Activated CD4-positive, alpha-beta memory T cell treated with anti-CD3 and anti-CD28 coated beads, Interleukin-2, amount 10 ng/mL, durations not matched to agents 7 days and 5 days (primary cell): ENCODE data around the gene SEMA6A. TPM values are rescaled to one million over a fixed set of nuclear protein-coding genes. Genes with fewer than 3 reads are reported as not detected.

ENCODE experiments used
- CTCF ChIA-PET: fragments of 350-600 bp; sonication (Branson Sonifier 250); formaldehyde crosslinking; loops from one replicate; lab custom pipeline; 2021; ENCODE audit warnings: antibody characterized with exemption, inconsistent platforms; lab: Charles Lee
- POLR2A ChIA-PET: fragments of 350-600 bp; sonication (Branson Sonifier 250); formaldehyde crosslinking; loops from one replicate; lab custom pipeline; 2021; ENCODE audit warnings: antibody characterized with exemption; lab: Charles Lee
- DNase-seq: peaks from one replicate; pipeline ENCODE4 v3.0.0-alpha.2; 2020
- H3K27ac Mint-ChIP-seq: one replicate; pipeline ENCODE4 v1.8.0; 2021; ENCODE audit warnings: mild to moderate bottlenecking, mixed read lengths
- H3K27me3 Mint-ChIP-seq: one replicate; pipeline ENCODE4 v1.8.0; 2021; ENCODE audit warnings: mixed read lengths
- H3K36me3 Mint-ChIP-seq: one replicate; pipeline ENCODE4 v1.8.0; 2021; ENCODE audit warnings: low read depth, mixed read lengths
- H3K4me1 Mint-ChIP-seq: one replicate; pipeline ENCODE4 v1.8.0; 2021; ENCODE audit warnings: mixed read lengths
- H3K4me3 Mint-ChIP-seq: one replicate; pipeline ENCODE4 v1.8.0; 2021; ENCODE audit warnings: mild to moderate bottlenecking, mixed read lengths
- H3K9me3 Mint-ChIP-seq: one replicate; pipeline ENCODE4 v1.8.0; 2021; ENCODE audit warnings: mixed read lengths
- total RNA-seq, 2 experiments: library from RNA; stranded (reverse); gene quantifications; one replicate each; pipeline ENCODE4 v1.2.3, GENCODE V29; 2021

Gene SEMA6A, protein sequence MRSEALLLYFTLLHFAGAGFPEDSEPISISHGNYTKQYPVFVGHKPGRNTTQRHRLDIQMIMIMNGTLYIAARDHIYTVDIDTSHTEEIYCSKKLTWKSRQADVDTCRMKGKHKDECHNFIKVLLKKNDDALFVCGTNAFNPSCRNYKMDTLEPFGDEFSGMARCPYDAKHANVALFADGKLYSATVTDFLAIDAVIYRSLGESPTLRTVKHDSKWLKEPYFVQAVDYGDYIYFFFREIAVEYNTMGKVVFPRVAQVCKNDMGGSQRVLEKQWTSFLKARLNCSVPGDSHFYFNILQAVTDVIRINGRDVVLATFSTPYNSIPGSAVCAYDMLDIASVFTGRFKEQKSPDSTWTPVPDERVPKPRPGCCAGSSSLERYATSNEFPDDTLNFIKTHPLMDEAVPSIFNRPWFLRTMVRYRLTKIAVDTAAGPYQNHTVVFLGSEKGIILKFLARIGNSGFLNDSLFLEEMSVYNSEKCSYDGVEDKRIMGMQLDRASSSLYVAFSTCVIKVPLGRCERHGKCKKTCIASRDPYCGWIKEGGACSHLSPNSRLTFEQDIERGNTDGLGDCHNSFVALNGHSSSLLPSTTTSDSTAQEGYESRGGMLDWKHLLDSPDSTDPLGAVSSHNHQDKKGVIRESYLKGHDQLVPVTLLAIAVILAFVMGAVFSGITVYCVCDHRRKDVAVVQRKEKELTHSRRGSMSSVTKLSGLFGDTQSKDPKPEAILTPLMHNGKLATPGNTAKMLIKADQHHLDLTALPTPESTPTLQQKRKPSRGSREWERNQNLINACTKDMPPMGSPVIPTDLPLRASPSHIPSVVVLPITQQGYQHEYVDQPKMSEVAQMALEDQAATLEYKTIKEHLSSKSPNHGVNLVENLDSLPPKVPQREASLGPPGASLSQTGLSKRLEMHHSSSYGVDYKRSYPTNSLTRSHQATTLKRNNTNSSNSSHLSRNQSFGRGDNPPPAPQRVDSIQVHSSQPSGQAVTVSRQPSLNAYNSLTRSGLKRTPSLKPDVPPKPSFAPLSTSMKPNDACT
- total RNA-seq: under 1 TPM in 1 of 2 experiments, not detected in 1; 0.13 TPM

- Mint-ChIP-seq H3K9me3 (no peaks in the 10 kb centered on the region), H3K36me3 (no peaks in the 10 kb centered on the region), H3K4me3 (peak within 1 kb of the TSS; percentile 55), H3K4me1 (peaks cover 24% of the 10 kb centered on the region), H3K27me3 (peaks cover 78% of the 10 kb centered on the region), H3K27ac (peak within 1 kb of the TSS; percentile 54)
- ChIA-PET POLR2A (interaction anchor here (0.6 kb wide), 1 partner anchor 84 kb away, joined by 3 read pairs; no protein-coding TSS in a partner anchor), CTCF (interaction anchor here (1.6 kb wide), 1 partner anchor 441 kb away, joined by 3 read pairs; no protein-coding TSS in a partner anchor)
- peak; percentile 60 for DNase-seq
Observed at GRCh38 chr5:116574367-116575325, at the start of gene SEMA6A. SEMA6A (minus strand) TSS chr5:116574823; CDS start chr5:116504944, 69,879 bp downstream.

DNA sequence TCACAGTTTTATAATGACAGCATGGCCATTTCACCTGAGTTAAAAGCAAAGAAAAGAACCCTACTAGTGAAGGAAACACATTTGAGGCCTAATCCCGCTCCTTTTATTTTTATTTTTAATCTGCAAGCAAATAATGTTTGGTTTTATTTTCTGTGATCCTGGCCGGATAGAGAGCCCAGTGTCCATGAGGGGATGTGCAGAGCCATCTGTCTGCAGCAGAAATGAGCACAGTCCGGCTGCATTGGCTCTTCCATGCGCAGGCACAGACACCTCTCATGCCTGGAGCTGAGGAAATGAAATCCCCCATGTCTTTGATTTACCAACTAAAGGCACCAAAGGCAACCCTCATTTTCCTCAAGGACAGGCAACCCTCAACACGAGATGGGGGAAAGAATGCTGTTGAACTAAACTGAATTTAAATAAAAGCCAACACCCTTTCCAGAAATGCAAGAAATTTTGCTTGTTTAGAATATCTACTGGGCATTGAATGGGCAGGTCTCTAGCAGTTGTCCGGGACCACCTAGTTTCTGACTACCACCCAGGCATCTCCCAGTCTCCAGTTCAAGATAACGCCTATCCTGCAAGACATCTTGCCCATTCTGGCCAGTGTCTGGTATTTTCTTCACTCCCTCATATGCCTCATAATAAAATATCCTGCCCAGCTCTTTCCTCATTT lies 47.9 kb upstream of the SEMA6A start:
- POLR2A ChIA-PET: no interaction called here
- Mint-ChIP-seq H3K4me3 (no peak overlapping the region), H3K4me1 (no peaks in the 10 kb centered on the region), H3K9me3 (no peaks in the 10 kb centered on the region), H3K27me3 (no peaks in the 10 kb centered on the region), H3K36me3 (no peaks in the 10 kb centered on the region), H3K27ac (no peak overlapping the region)
- DNase-seq: no peak
- CTCF ChIA-PET: no interaction called here

DNA sequence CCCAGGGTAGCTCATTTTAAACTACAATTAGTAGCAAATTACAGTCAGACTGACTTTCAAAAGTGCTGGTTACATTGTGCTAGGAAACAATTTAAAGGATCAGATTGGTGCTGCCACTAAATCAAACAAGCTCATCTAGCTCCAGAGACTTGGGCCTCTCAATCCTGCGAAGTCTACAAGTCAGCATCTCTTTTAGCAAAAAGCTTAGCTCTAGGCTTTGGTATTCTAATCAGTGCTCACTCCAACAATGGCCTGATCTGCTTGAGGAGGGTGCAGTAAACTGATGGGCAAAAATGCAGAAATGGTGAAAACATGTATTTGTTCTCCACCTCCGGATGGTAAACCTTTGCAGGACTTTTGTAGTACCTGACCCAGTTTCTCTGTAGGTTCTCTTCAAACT lies 47.0 kb upstream of the SEMA6A start:
- H3K27me3 Mint-ChIP-seq: no peaks in the 10 kb centered on the region
- no peaks in the 10 kb centered on the region for H3K4me1 Mint-ChIP-seq
- no peak for DNase-seq
- no peaks in the 10 kb centered on the region for H3K9me3 Mint-ChIP-seq
- no peak overlapping the region for H3K27ac Mint-ChIP-seq
- ChIA-PET POLR2A (no interaction called here), CTCF (no interaction called here)
- no peaks in the 10 kb centered on the region for H3K36me3 Mint-ChIP-seq
- no peak overlapping the region for H3K4me3 Mint-ChIP-seq

DNA sequence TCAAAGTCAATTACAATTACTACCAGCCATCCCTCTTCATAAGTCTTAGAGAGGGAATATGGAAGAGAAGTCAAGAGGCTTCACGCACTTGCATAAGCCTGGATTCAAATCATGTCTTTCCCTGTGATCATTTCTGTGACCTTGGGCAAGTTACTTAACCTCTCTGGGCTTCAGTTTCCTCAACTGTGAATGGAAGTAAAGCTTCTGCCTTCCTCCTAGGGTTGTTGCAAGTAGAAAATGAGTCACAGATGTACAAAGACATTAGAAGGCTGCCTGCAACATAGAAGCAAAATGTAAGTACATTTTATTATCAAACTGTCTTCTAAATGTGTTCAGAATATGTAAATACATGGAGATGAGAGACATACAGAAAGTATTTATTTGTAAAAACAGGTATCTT lies 42.3 kb upstream of the SEMA6A start:
- CTCF ChIA-PET: no interaction called here
- Mint-ChIP-seq H3K27me3 (no peaks in the 10 kb centered on the region), H3K9me3 (no peaks in the 10 kb centered on the region), H3K4me3 (no peak overlapping the region), H3K4me1 (no peaks in the 10 kb centered on the region), H3K36me3 (no peaks in the 10 kb centered on the region), H3K27ac (no peak overlapping the region)
- POLR2A ChIA-PET: no interaction called here
- no peak for DNase-seq

GRCh38 chr5:116614603-116614920 lies 39.9 kb upstream of the SEMA6A start:
- DNase-seq: no peak
- no peaks in the 10 kb centered on the region for H3K27me3 Mint-ChIP-seq

GRCh38 chr5:116613445-116613844 lies 38.8 kb upstream of the SEMA6A start:
- Mint-ChIP-seq H3K4me3 (no peak overlapping the region), H3K9me3 (no peaks in the 10 kb centered on the region), H3K36me3 (no peaks in the 10 kb centered on the region), H3K27ac (no peak overlapping the region), H3K27me3 (no peaks in the 10 kb centered on the region), H3K4me1 (no peaks in the 10 kb centered on the region)
- ChIA-PET CTCF (no interaction called here), POLR2A (no interaction called here)
- DNase-seq: no peak

More at GRCh38 chr5:116614603-116614920, 39.9 kb upstream of the SEMA6A start:
- ChIA-PET POLR2A (no interaction called here), CTCF (no interaction called here)
- no peaks in the 10 kb centered on the region for H3K9me3 Mint-ChIP-seq
- H3K27ac Mint-ChIP-seq: no peak overlapping the region
- no peaks in the 10 kb centered on the region for H3K4me1 Mint-ChIP-seq
- no peaks in the 10 kb centered on the region for H3K36me3 Mint-ChIP-seq
- H3K4me3 Mint-ChIP-seq: no peak overlapping the region

- no peaks in the 10 kb centered on the region for H3K9me3 Mint-ChIP-seq
- H3K27me3 Mint-ChIP-seq: no peaks in the 10 kb centered on the region
- POLR2A ChIA-PET: no interaction called here
- CTCF ChIA-PET: no interaction called here
- H3K36me3 Mint-ChIP-seq: no peaks in the 10 kb centered on the region
- no peak overlapping the region for H3K27ac Mint-ChIP-seq
- no peak for DNase-seq
- H3K4me1 Mint-ChIP-seq: no peaks in the 10 kb centered on the region
- no peak overlapping the region for H3K4me3 Mint-ChIP-seq
Observed at GRCh38 chr5:116612431-116612830, 37.8 kb upstream of the SEMA6A start.

GRCh38 chr5:116605310-116606070 lies 30.9 kb upstream of the SEMA6A start:
- Mint-ChIP-seq H3K27me3 (no peaks in the 10 kb centered on the region), H3K27ac (no peak overlapping the region), H3K4me1 (no peaks in the 10 kb centered on the region), H3K36me3 (no peaks in the 10 kb centered on the region), H3K4me3 (no peak overlapping the region), H3K9me3 (no peaks in the 10 kb centered on the region)
- POLR2A ChIA-PET: no interaction called here
- CTCF ChIA-PET: no interaction called here
- no peak for DNase-seq

GRCh38 chr5:116604805-116605204 lies 30.2 kb upstream of the SEMA6A start:
- H3K27me3 Mint-ChIP-seq: no peaks in the 10 kb centered on the region
- H3K36me3 Mint-ChIP-seq: no peaks in the 10 kb centered on the region
- CTCF ChIA-PET: no interaction called here
- no peak overlapping the region for H3K4me3 Mint-ChIP-seq
- no peak for DNase-seq
- H3K4me1 Mint-ChIP-seq: no peaks in the 10 kb centered on the region
- H3K9me3 Mint-ChIP-seq: no peaks in the 10 kb centered on the region
- no peak overlapping the region for H3K27ac Mint-ChIP-seq
- POLR2A ChIA-PET: no interaction called here

GRCh38 chr5:116600876-116601275 lies 26.3 kb upstream of the SEMA6A start:
- H3K27me3 Mint-ChIP-seq: no peaks in the 10 kb centered on the region
- no peaks in the 10 kb centered on the region for H3K36me3 Mint-ChIP-seq
- no peaks in the 10 kb centered on the region for H3K4me1 Mint-ChIP-seq
- POLR2A ChIA-PET: no interaction called here
- CTCF ChIA-PET: no interaction called here
- no peak overlapping the region for H3K4me3 Mint-ChIP-seq
- H3K27ac Mint-ChIP-seq: no peak overlapping the region
- no peak for DNase-seq
- no peaks in the 10 kb centered on the region for H3K9me3 Mint-ChIP-seq

DNA sequence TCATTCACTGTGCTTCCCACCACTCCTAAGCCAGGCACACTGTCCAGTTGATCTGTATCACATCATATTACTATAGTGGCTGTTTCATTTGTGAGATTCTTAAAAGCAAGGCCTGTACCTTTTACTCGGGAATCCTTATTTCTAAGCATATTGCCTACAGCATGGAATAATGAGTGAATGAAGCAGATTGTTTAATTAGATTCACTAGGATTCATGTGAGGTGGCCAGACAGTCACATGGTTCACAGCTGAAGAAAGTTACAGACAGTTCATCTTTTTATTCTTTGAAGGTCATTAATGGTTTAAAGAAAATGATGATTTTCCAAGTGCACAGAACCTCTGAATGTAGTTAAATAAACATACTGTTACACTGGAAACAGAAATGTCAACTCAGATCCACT lies 24.3 kb upstream of the SEMA6A start:
- no peaks in the 10 kb centered on the region for H3K9me3 Mint-ChIP-seq
- H3K36me3 Mint-ChIP-seq: no peaks in the 10 kb centered on the region
- no peak overlapping the region for H3K27ac Mint-ChIP-seq
- DNase-seq: no peak
- CTCF ChIA-PET: no interaction called here
- no peaks in the 10 kb centered on the region for H3K4me1 Mint-ChIP-seq
- H3K4me3 Mint-ChIP-seq: no peak overlapping the region
- no peaks in the 10 kb centered on the region for H3K27me3 Mint-ChIP-seq
- POLR2A ChIA-PET: no interaction called here
